GM12878 (cell line): ENCODE results near the gene ZNF81. TPM values are rescaled to one million over a fixed set of nuclear protein-coding genes. Genes with fewer than 3 reads are reported as not detected.

Experiments
- ATAC-seq: fragments of 200-7000 bp; cut with Tn5 transposase; 3 replicates; pipeline ENCODE4 v1.9.1; 2020; ENCODE audit warnings: mild to moderate bottlenecking, moderate library complexity
- BruUV-seq: library from RNA; stranded (reverse); fragments of 400-500 nt; replicated peaks from 2 replicates; lab custom pipeline; 2021; lab: Mats Ljungman, UMichigan
- CTCF ChIA-PET: fragments of 300-600 bp; sonication (Branson Sonifier 250); formaldehyde crosslinking; extraction: SDS; loops from one replicate; lab custom pipeline; 2021; ENCODE audit warnings: inconsistent platforms; lab: Yijun Ruan, JAX
- POLR2A ChIA-PET: fragments of 350-600 bp; formaldehyde crosslinking; extraction: SDS; loops from one replicate; lab custom pipeline; 2021; ENCODE audit warnings: inconsistent platforms; lab: Charles Lee
- RAD21 ChIA-PET: fragments of 300-600 bp; sonication (Branson Sonifier 250); formaldehyde crosslinking; loops from one replicate; lab custom pipeline; 2023; ENCODE audit warnings: antibody characterized with exemption; ENCODE audit not compliant: unreplicated experiment; lab: Charles Lee
- SMC1A ChIA-PET: fragments of 300-600 bp; sonication (Branson Sonifier 250); formaldehyde crosslinking; loops from one replicate; lab custom pipeline; 2023; ENCODE audit not compliant: unreplicated experiment, uncharacterized antibody; lab: Charles Lee
- DNase-seq: peaks from one replicate; pipeline ENCODE4 v3.0.0-alpha.2; 2011; ENCODE audit warnings: low read depth, low spot score
- FAIRE-seq: peaks from 3 replicates; lab custom pipeline; 2011; peaks lifted over from hg19 to GRCh38; lab: Jason Lieb, UNC
- H2AFZ ChIP-seq: 2 replicates; pipeline ENCODE4 v1.6.0; 2011; ENCODE audit warnings: low read depth, low read length, control low read depth; ENCODE audit not compliant: control insufficient read depth
- H3K27ac ChIP-seq: 2 replicates; pipeline ENCODE4 v1.5.1; 2011; ENCODE audit warnings: control low read depth; ENCODE audit not compliant: control insufficient read depth, insufficient read depth
- H3K27me3 ChIP-seq, 2 experiments: replicated peaks in 1 of 2; 2 replicates each; pipeline versions ENCODE4 v1.6.0 to v1.6.1; 2011; ENCODE audit warnings: low read length in 1 of 2; ENCODE audit not compliant: control insufficient read depth in 2 of 2, insufficient read depth in 2 of 2
- H3K36me3 ChIP-seq, 2 experiments: 2 replicates each; pipeline ENCODE4 v1.5.1; 2011; ENCODE audit warnings: low read length in 1 of 2; ENCODE audit not compliant: control insufficient read depth in 2 of 2, insufficient read depth in 2 of 2
- H3K4me1 ChIP-seq: 2 replicates; pipeline ENCODE4 v1.6.1; 2011; ENCODE audit warnings: mild to moderate bottlenecking, low read length, moderate library complexity, mixed read lengths; ENCODE audit not compliant: control insufficient read depth, insufficient read depth
- H3K4me2 ChIP-seq: 2 replicates; pipeline ENCODE4 v1.6.0; 2011; ENCODE audit warnings: control low read depth; ENCODE audit not compliant: control insufficient read depth, insufficient read depth
- H3K4me3 ChIP-seq: fragments of 200-600 bp; sonication (generic); 2 replicates; pipeline ENCODE4 v1.5.1; 2016
- H3K79me2 ChIP-seq: 2 replicates; pipeline ENCODE4 v1.6.0; 2011; ENCODE audit warnings: low read length; ENCODE audit not compliant: control insufficient read depth, insufficient read depth
- H3K9ac ChIP-seq: 2 replicates; pipeline ENCODE4 v1.8.0; 2011; ENCODE audit warnings: low read length, control low read depth, mixed read lengths; ENCODE audit not compliant: control insufficient read depth, insufficient read depth
- H3K9me3 ChIP-seq: replicated peaks from 3 replicates; pipeline ENCODE4 v1.5.1; 2011; ENCODE audit warnings: mild to moderate bottlenecking, low read length; ENCODE audit not compliant: control insufficient read depth, insufficient read depth
- H4K20me1 ChIP-seq: 2 replicates; pipeline ENCODE4 v1.6.0; 2011; ENCODE audit not compliant: control insufficient read depth, insufficient read depth
- FOXM1 ChIP-seq: IDR thresholded peaks from 2 replicates; pipeline ENCODE4 v1.6.1; 2012; ENCODE audit warnings: low read depth, mild to moderate bottlenecking, inconsistent platforms, low read length, moderate library complexity
- SPI1 ChIP-seq: IDR thresholded peaks from 2 replicates; pipeline ENCODE4 v1.6.1; 2011; ENCODE audit warnings: low read depth, mild to moderate bottlenecking, low read length, moderate library complexity, borderline replicate concordance; ENCODE audit not compliant: insufficient read depth
- STAT3 ChIP-seq: IDR thresholded peaks from 2 replicates; pipeline ENCODE4 v1.6.1; 2011; ENCODE audit warnings: low read depth, low read length, improper control_type of control experiment
- WGBS: methylation state at CpG from one replicate; pipeline ENCODE4 v1.1.6; 2016; ENCODE audit warnings: low lambda C conversion rate; ENCODE audit not compliant: insufficient replicate concordance, insufficient coverage; ENCODE audit errors: missing lambda C conversion rate; 5-methylcytosine and 5-hydroxymethylcytosine counted together
- in situ Hi-C: fragments of 300-500 bp; cut with MboI; formaldehyde crosslinking; loops from 9 replicates; pipeline ENCODE4 v1.14.3; 2018; ENCODE audit warnings: mixed read lengths
- intact Hi-C: fragments of 100-400 bp; cut with micrococcal nuclease; formaldehyde crosslinking; loops from one replicate; pipeline ENCODE4 v1.14.2; 2022; ENCODE audit not compliant: unreplicated experiment
- polyA plus RNA-seq, 11 experiments: library from polyadenylated mRNA; depleted of rRNA in 4 of 11; unstranded in 6 of 11; stranded (reverse) in 5 of 11; fragments of >200 nt; fragmentation: Nextera tagmentation in 4 of 11; fragmentation: Illumina TruSeq in 1 of 11; extraction: Ambion mirVana in 4 of 11; extraction: Trizol in 1 of 11; gene quantifications; 1 replicate in 1 of 11; 2 replicates in 10 of 11; pipeline versions ENCODE4 v1.2.1 to v1.2.3, GENCODE V29; 2011 to 2016; ENCODE audit warnings: inconsistent platforms in 2 of 11, missing spikeins in 2 of 11, low read depth in 1 of 11
- total RNA-seq, 4 experiments: library from RNA; depleted of rRNA in 3 of 4; stranded (reverse); fragments of >200 nt in 3 of 4; fragmentation: Illumina TruSeq in 1 of 4; extraction: Trizol in 1 of 4; gene quantifications; 2 replicates each; pipeline versions ENCODE4 v1.2.1 to v1.2.3, GENCODE V29; 2013 to 2021
- TF ChIP-seq, protein P1 (sequence below): fragments of 450-650 bp; formaldehyde crosslinking; IDR thresholded peaks from 2 replicates; pipeline ENCODE4 v1.5.0; 2022; ENCODE audit warnings: mild to moderate bottlenecking, missing genetic modification characterization
- TF ChIP-seq, protein P2 (sequence below): fragments of 450-650 bp; IDR thresholded peaks from 2 replicates; pipeline ENCODE4 v1.6.1; 2016; ENCODE audit warnings: mild to moderate bottlenecking
- TF ChIP-seq, protein P3 (sequence below): fragments of 450-650 bp; IDR thresholded peaks from 2 replicates; pipeline ENCODE4 v1.6.1; 2018; ENCODE audit warnings: mild to moderate bottlenecking, low read depth, moderate library complexity; ENCODE audit not compliant: partially characterized antibody

Gene ZNF81
- total and polyA plus RNA-seq, 10 of the 15 experiments (the other 5 are each of a cell fraction or from before 2014, with no cell fraction given) = 3.4 to 7.2 (median 4.4) TPM

DNA sequence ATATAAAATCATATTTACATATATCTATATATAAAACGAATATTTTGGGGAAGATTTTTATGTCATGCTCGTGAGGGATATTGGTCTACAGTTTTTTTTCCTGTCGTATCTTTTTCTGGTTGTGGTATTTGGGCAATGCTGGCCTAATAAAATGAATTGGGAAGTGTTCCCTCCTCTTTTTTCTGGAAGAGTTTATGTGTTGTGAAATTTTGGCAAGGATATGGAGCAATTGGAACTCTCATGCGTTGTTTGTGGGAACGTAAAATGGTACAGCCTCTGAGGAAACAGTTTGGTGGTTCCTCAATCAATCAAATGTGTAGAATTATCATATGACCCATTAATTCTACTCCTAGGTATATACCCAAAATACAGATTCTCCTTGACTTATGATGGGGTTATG is 97.2 kb downstream of the ZNF81 start:
- no peaks in the 10 kb centered on the region for H3K4me1 ChIP-seq
- ChIA-PET CTCF (no interaction called here), RAD21 (no interaction called here), SMC1A (no interaction called here), POLR2A (no interaction called here)
- H2AFZ ChIP-seq = no peak overlapping the region
- DNase-seq = no peak
- BruUV-seq = no TSS peak
- no peak overlapping the region for H3K9ac ChIP-seq
- no peaks in the 10 kb centered on the region for H3K36me3 ChIP-seq
- no peak for FAIRE-seq
- no peaks in the 10 kb centered on the region for H3K79me2 ChIP-seq
- H3K4me2 ChIP-seq = no peak overlapping the region
- no peaks in the 10 kb centered on the region for H4K20me1 ChIP-seq
- H3K4me3 ChIP-seq = no peak overlapping the region
- no peak overlapping the region for H3K27ac ChIP-seq
- WGBS = 31% methylated on average over 5 of the region's 5 CpGs
- no peaks in the 10 kb centered on the region for H3K9me3 ChIP-seq
- TF ChIP-seq, protein P1, sequence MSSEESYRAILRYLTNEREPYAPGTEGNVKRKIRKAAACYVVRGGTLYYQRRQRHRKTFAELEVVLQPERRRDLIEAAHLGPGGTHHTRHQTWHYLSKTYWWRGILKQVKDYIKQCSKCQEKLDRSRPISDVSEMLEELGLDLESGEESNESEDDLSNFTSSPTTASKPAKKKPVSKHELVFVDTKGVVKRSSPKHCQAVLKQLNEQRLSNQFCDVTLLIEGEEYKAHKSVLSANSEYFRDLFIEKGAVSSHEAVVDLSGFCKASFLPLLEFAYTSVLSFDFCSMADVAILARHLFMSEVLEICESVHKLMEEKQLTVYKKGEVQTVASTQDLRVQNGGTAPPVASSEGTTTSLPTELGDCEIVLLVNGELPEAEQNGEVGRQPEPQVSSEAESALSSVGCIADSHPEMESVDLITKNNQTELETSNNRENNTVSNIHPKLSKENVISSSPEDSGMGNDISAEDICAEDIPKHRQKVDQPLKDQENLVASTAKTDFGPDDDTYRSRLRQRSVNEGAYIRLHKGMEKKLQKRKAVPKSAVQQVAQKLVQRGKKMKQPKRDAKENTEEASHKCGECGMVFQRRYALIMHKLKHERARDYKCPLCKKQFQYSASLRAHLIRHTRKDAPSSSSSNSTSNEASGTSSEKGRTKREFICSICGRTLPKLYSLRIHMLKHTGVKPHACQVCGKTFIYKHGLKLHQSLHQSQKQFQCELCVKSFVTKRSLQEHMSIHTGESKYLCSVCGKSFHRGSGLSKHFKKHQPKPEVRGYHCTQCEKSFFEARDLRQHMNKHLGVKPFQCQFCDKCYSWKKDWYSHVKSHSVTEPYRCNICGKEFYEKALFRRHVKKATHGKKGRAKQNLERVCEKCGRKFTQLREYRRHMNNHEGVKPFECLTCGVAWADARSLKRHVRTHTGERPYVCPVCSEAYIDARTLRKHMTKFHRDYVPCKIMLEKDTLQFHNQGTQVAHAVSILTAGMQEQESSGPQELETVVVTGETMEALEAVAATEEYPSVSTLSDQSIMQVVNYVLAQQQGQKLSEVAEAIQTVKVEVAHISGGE (CRISPR knock-in tag) = no peak
- TF ChIP-seq SPI1 = no peak
- TF ChIP-seq, protein P2, sequence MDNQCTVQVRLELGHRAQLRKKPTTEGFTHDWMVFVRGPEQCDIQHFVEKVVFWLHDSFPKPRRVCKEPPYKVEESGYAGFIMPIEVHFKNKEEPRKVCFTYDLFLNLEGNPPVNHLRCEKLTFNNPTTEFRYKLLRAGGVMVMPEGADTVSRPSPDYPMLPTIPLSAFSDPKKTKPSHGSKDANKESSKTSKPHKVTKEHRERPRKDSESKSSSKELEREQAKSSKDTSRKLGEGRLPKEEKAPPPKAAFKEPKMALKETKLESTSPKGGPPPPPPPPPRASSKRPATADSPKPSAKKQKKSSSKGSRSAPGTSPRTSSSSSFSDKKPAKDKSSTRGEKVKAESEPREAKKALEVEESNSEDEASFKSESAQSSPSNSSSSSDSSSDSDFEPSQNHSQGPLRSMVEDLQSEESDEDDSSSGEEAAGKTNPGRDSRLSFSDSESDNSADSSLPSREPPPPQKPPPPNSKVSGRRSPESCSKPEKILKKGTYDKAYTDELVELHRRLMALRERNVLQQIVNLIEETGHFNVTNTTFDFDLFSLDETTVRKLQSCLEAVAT = no peak
- TF ChIP-seq, protein P3, sequence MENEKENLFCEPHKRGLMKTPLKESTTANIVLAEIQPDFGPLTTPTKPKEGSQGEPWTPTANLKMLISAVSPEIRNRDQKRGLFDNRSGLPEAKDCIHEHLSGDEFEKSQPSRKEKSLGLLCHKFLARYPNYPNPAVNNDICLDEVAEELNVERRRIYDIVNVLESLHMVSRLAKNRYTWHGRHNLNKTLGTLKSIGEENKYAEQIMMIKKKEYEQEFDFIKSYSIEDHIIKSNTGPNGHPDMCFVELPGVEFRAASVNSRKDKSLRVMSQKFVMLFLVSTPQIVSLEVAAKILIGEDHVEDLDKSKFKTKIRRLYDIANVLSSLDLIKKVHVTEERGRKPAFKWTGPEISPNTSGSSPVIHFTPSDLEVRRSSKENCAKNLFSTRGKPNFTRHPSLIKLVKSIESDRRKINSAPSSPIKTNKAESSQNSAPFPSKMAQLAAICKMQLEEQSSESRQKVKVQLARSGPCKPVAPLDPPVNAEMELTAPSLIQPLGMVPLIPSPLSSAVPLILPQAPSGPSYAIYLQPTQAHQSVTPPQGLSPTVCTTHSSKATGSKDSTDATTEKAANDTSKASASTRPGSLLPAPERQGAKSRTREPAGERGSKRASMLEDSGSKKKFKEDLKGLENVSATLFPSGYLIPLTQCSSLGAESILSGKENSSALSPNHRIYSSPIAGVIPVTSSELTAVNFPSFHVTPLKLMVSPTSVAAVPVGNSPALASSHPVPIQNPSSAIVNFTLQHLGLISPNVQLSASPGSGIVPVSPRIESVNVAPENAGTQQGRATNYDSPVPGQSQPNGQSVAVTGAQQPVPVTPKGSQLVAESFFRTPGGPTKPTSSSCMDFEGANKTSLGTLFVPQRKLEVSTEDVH = no peak
- TF ChIP-seq FOXM1 = no peak
- no peak for TF ChIP-seq STAT3
- intact Hi-C loops (no loop called here), in situ Hi-C loops (no loop called here)
- no peak for ATAC-seq
- H3K27me3 ChIP-seq = no peaks in the 10 kb centered on the region
